HEK293 (cell line): ENCODE data around the gene GSTA1.
A peak's percentile ranks its signal among the peaks of the same experiment; 100 is the strongest.
"Not testable (repeated sequence)": the region's sequence is repeated elsewhere in the genome, so short reads cannot be mapped to it uniquely, and the experiment has no call there.

ENCODE experiments used
- CTCF ChIA-PET: fragments of 350-600 bp; formaldehyde crosslinking; extraction: SDS; loops from one replicate; lab custom pipeline; 2021; ENCODE audit warnings: antibody characterized with exemption; lab: Yijun Ruan, JAX
- POLR2A ChIA-PET: fragments of 300-600 bp; formaldehyde crosslinking; extraction: SDS; loops from one replicate; lab custom pipeline; 2020; ENCODE audit warnings: antibody characterized with exemption, inconsistent platforms; lab: Yijun Ruan, JAX
- H3K27ac ChIP-seq: fragments of 200-500 bp; sonication (Bioruptor generic); 2 replicates; pipeline ENCODE4 v1.5.1; 2014; ENCODE audit warnings: low read depth, low read length, control low read depth, inconsistent platforms; ENCODE audit errors: extremely low read depth
- H3K36me3 ChIP-seq, 2 experiments: fragments of 200-500 bp in 1 of 2; sonication (Bioruptor generic) in 1 of 2; 1 replicate in 1 of 2; 2 replicates in 1 of 2; pipeline ENCODE4 v1.5.1; 2014 to 2017; ENCODE audit warnings: inconsistent platforms in 2 of 2, low read length in 2 of 2; ENCODE audit not compliant: control insufficient read depth in 2 of 2, insufficient read depth in 1 of 2
- H3K4me1 ChIP-seq: fragments of 200-500 bp; sonication (Bioruptor generic); 2 replicates; pipeline ENCODE4 v1.5.1; 2014; ENCODE audit warnings: mild to moderate bottlenecking, low read length, inconsistent platforms; ENCODE audit not compliant: control insufficient read depth, insufficient read depth
- H3K4me3 ChIP-seq: 2 replicates; pipeline ENCODE4 v1.5.1; 2011; ENCODE audit warnings: low read depth, mild to moderate bottlenecking, control low read depth, low read length, moderate library complexity
- H3K9me3 ChIP-seq: fragments of 200-500 bp; sonication (Bioruptor generic); 2 replicates; pipeline ENCODE4 v1.5.1; 2014; ENCODE audit warnings: low read depth, low read length, inconsistent platforms; ENCODE audit not compliant: control insufficient read depth, insufficient read depth
- REPIN1 ChIP-seq: fragments of 450-650 bp; formaldehyde crosslinking; IDR thresholded peaks from 2 replicates; pipeline ENCODE4 v1.5.1; 2017; ENCODE audit warnings: missing biosample characterization, missing genetic modification characterization, low read depth
- TCF7L2 ChIP-seq: IDR thresholded peaks from 2 replicates; pipeline ENCODE4 v1.6.1; 2011; ENCODE audit warnings: low read depth, mild to moderate bottlenecking, inconsistent platforms, low read length, moderate library complexity, borderline replicate concordance
- ZBTB48 ChIP-seq: fragments of 450-650 bp; formaldehyde crosslinking; IDR thresholded peaks from 2 replicates; pipeline ENCODE4 v1.5.1; 2016; ENCODE audit warnings: missing biosample characterization, missing genetic modification characterization
- ZNF19 ChIP-seq: fragments of 450-650 bp; formaldehyde crosslinking; IDR thresholded peaks from 2 replicates; pipeline ENCODE4; 2016; ENCODE audit warnings: missing biosample characterization, missing genetic modification characterization, low read depth
- ZNF23 ChIP-seq: fragments of 450-650 bp; formaldehyde crosslinking; IDR thresholded peaks from 2 replicates; pipeline ENCODE4 v1.5.1; 2016; ENCODE audit warnings: missing biosample characterization, missing genetic modification characterization, borderline replicate concordance
- ZNF48 ChIP-seq: fragments of 450-650 bp; formaldehyde crosslinking; IDR thresholded peaks from 2 replicates; pipeline ENCODE4 v1.5.1; 2016; ENCODE audit warnings: missing biosample characterization, missing genetic modification characterization
- ZNF555 ChIP-seq: fragments of 450-650 bp; formaldehyde crosslinking; conservative IDR thresholded peaks from 2 replicates; pipeline ENCODE4 v1.5.1; 2017; ENCODE audit warnings: missing biosample characterization, mild to moderate bottlenecking, missing genetic modification characterization, inconsistent platforms
- ZNF585B ChIP-seq: fragments of 450-650 bp; formaldehyde crosslinking; IDR thresholded peaks from 2 replicates; pipeline ENCODE4 v1.5.1; 2016; ENCODE audit warnings: missing biosample characterization, missing genetic modification characterization
- ZNF843 ChIP-seq: fragments of 450-650 bp; formaldehyde crosslinking; IDR thresholded peaks from 2 replicates; pipeline ENCODE4 v1.5.1; 2016; ENCODE audit warnings: missing biosample characterization, missing genetic modification characterization
- TF ChIP-seq, protein P1 (sequence below): fragments of 450-650 bp; formaldehyde crosslinking; IDR thresholded peaks from 2 replicates; pipeline ENCODE4 v1.5.1; 2016; ENCODE audit warnings: missing biosample characterization, missing genetic modification characterization, low read depth
- TF ChIP-seq, protein P2 (sequence below): fragments of 450-650 bp; formaldehyde crosslinking; IDR thresholded peaks from 2 replicates; pipeline ENCODE4 v1.5.1; 2017; ENCODE audit warnings: missing biosample characterization, mild to moderate bottlenecking, missing genetic modification characterization, moderate library complexity
- TF ChIP-seq, protein P3 (sequence below): fragments of 450-650 bp; formaldehyde crosslinking; IDR thresholded peaks from 2 replicates; pipeline ENCODE4 v1.5.1; 2016; ENCODE audit warnings: missing biosample characterization, missing genetic modification characterization
- TF ChIP-seq, protein P4 (sequence below): fragments of 450-650 bp; formaldehyde crosslinking; IDR thresholded peaks from 2 replicates; pipeline ENCODE4 v1.5.1; 2017; ENCODE audit warnings: missing biosample characterization, missing genetic modification characterization
- TF ChIP-seq, protein P5 (sequence below): fragments of 450-650 bp; formaldehyde crosslinking; IDR thresholded peaks from 2 replicates; pipeline ENCODE4 v1.5.1; 2016; ENCODE audit warnings: missing biosample characterization, missing genetic modification characterization

GSTA1 gene

DNA sequence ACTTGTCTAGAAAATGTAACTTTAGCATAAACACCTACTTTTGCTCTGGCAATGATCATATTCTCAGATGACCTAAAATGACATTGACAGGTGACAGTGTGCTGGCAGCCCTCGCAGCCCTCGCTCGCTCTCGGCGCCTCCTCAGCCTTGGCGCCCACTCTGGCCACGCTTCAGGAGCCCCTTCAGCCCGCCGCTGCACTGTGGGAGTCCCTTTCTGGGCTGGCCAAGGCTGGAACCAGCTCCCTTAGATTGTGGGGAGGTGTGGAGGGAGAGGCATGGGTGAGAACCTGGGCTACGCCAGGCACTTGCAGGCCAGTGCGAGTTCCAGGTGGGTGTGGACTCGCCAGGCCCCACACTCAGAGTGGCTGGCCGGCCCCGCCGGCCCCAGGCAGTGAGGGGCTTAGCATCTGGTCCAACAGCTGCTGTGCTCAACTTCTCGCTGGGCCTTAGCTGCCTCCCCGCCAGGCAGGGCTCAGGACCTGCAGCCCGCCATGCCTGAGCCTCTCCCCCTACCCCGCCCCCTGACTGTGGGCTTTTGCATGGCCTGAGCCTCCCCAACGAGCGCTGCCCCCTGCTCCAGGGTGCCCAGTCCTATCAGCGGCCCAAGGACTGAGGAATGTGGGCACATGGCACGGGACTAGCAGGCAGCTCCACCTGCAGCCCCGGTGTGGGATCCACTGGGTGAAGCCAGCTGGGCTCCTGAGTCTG, 17.2 kb downstream of the GSTA1 start:
- POLR2A ChIA-PET: no interaction called here
- Histone ChIP-seq H3K4me3 (no peak overlapping the region), H3K9me3 (no peaks in the 10 kb centered on the region), H3K36me3 (no peaks in the 10 kb centered on the region), H3K4me1 (no peaks in the 10 kb centered on the region), H3K27ac (no peak overlapping the region)
- TF ChIP-seq ZNF19: no peak
- CTCF ChIA-PET: interaction anchor here (0.6 kb wide), 1 partner anchor 12 kb away, joined by 3 read pairs; no protein-coding TSS in a partner anchor

DNA sequence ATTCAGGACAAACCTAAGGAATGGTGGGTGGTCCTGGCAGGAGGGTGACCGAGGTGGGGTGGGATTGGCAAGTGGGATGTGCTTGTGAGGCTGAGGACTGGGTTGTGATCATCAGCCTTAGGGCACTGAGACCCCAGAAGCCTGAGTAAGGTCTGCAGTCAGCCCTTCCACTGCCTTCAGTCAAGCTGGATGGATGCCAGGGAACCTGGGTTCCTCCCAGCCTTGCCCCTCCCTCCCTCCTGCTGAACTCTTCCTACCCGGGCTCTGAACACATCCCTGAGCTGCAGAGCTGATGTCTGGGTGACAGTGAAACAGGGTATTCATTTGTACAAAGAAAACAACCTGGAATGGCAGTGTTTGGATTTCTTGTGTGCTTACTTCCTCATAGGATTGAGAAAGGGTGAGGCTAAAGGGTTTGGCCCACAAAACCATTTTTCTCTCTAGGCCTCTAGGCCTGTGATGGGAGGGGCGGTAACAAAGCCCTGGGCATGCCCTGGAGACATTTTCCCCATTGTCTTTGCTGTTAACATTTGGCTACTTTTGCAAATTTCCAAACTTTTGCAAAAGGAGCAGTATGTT, 20.8 kb downstream of the GSTA1 start:
- H3K36me3 ChIP-seq, H3K4me1 ChIP-seq, H3K4me3 ChIP-seq, POLR2A ChIA-PET, H3K27ac ChIP-seq, CTCF ChIA-PET, H3K9me3 ChIP-seq: not testable (repeated sequence)
- 0 out of 2 replicates have a peak, but pooled peaks have one; percentile 21 for TF ChIP-seq ZNF585B (tag by site-specific recombination)

DNA sequence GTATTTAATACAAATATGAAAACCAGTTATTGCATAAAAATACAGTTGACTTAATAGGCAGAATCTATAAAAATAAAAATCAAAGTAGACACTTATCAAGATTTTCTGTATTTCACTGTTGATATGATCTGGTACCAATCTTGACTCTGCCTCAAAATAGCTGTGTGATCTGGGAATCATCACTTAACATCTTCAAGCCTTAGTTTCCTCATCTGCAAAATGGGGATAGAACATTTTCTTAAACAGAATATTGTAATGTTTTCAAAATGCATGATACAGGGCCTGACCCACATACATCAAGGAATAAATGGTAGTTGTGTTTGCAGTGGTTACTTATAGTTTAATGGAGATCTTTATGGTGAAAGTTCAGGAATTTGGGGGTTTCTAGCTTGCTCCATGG, 21.4 kb downstream of the GSTA1 start:
- H3K4me3 ChIP-seq, H3K4me1 ChIP-seq, CTCF ChIA-PET, H3K9me3 ChIP-seq, H3K27ac ChIP-seq, POLR2A ChIA-PET, H3K36me3 ChIP-seq: not testable (repeated sequence)

DNA sequence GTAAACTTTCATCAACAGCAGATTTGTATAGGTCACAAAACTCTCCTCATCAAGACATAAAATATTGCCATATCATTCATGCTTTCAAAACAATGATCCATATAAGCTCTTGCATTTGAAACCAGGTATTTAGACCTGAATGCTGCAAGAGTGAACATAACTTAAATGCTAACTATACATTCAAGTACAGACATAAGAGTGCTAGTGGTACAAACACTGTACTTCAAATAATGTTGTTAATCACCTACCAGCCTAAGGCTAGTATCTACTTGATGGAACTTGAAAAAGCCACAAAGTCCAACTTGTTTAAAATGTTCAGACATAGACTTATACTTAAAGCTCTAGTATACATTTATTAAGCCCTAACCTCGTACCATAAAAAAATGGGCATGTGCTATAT, 24.4 kb downstream of the GSTA1 start:
- CTCF ChIA-PET: interaction anchor here (0.7 kb wide), 1 partner anchor 55 kb away, joined by 3 read pairs; no protein-coding TSS in a partner anchor
- no peak overlapping the region for H3K4me3 ChIP-seq

DNA sequence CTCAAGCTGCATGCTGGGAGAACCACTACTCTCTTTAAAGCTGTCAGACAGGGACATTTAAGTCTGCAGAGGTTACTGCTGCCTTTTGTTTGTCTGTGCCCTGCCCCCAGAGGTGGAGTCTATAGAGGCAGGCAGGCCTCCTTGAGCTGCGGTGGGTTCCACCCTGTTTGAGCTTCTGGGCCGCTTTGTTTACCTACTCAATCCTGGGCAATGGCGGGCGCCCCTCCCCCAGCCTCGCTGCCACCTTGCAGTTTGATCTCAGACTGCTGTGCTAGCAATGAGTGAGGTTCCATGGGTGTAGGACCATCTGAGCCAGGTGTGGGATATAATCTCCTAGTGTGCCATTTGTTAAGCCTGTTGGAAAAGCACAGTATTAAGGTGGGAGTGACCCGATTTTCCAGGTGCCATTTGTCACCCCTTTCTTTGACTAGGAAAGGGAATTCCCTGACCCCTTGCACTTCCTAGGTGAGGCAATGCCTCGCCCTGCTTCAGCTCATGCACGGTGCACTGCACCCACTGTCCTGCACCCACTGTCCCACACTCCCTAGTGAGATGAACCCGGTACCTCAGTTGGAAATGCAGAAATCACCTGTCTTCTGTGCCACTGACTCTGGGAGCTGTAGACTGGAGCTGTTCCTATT, 26.8 kb downstream of the GSTA1 start:
- H3K4me3 ChIP-seq, POLR2A ChIA-PET, CTCF ChIA-PET, H3K27ac ChIP-seq, H3K4me1 ChIP-seq, H3K9me3 ChIP-seq, H3K36me3 ChIP-seq: not testable (repeated sequence)

More for the DNA sequence above, 24.4 kb downstream of the GSTA1 start:
- Histone ChIP-seq H3K4me1 (no peaks in the 10 kb centered on the region), H3K27ac (no peak overlapping the region), H3K9me3 (no peaks in the 10 kb centered on the region), H3K36me3 (no peaks in the 10 kb centered on the region)
- POLR2A ChIA-PET: no interaction called here
- TF ChIP-seq REPIN1 (tag by site-specific recombination): no peak
- TF ChIP-seq, protein P1, sequence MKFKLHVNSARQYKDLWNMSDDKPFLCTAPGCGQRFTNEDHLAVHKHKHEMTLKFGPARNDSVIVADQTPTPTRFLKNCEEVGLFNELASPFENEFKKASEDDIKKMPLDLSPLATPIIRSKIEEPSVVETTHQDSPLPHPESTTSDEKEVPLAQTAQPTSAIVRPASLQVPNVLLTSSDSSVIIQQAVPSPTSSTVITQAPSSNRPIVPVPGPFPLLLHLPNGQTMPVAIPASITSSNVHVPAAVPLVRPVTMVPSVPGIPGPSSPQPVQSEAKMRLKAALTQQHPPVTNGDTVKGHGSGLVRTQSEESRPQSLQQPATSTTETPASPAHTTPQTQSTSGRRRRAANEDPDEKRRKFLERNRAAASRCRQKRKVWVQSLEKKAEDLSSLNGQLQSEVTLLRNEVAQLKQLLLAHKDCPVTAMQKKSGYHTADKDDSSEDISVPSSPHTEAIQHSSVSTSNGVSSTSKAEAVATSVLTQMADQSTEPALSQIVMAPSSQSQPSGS (tag by site-specific recombination): no peak
- TF ChIP-seq, protein P2, sequence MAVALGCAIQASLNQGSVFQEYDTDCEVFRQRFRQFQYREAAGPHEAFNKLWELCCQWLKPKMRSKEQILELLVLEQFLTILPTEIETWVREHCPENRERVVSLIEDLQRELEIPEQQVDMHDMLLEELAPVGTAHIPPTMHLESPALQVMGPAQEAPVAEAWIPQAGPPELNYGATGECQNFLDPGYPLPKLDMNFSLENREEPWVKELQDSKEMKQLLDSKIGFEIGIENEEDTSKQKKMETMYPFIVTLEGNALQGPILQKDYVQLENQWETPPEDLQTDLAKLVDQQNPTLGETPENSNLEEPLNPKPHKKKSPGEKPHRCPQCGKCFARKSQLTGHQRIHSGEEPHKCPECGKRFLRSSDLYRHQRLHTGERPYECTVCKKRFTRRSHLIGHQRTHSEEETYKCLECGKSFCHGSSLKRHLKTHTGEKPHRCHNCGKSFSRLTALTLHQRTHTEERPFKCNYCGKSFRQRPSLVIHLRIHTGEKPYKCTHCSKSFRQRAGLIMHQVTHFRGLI (tag by site-specific recombination): no peak
- no peak for TF ChIP-seq ZBTB48
- TF ChIP-seq ZNF555 (tag by site-specific recombination): no peak
- no peak for TF ChIP-seq ZNF23 (tag by site-specific recombination)
- TF ChIP-seq ZNF48 (tag by site-specific recombination): no peak
- TF ChIP-seq, protein P3, sequence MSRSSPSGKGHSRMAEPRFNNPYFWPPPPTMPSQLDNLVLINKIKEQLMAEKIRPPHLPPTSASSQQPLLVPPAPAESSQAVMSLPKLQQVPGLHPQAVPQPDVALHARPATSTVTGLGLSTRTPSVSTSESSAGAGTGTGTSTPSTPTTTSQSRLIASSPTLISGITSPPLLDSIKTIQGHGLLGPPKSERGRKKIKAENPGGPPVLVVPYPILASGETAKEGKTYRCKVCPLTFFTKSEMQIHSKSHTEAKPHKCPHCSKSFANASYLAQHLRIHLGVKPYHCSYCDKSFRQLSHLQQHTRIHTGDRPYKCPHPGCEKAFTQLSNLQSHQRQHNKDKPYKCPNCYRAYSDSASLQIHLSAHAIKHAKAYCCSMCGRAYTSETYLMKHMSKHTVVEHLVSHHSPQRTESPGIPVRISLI (tag by site-specific recombination): no peak
- TF ChIP-seq, protein P4, sequence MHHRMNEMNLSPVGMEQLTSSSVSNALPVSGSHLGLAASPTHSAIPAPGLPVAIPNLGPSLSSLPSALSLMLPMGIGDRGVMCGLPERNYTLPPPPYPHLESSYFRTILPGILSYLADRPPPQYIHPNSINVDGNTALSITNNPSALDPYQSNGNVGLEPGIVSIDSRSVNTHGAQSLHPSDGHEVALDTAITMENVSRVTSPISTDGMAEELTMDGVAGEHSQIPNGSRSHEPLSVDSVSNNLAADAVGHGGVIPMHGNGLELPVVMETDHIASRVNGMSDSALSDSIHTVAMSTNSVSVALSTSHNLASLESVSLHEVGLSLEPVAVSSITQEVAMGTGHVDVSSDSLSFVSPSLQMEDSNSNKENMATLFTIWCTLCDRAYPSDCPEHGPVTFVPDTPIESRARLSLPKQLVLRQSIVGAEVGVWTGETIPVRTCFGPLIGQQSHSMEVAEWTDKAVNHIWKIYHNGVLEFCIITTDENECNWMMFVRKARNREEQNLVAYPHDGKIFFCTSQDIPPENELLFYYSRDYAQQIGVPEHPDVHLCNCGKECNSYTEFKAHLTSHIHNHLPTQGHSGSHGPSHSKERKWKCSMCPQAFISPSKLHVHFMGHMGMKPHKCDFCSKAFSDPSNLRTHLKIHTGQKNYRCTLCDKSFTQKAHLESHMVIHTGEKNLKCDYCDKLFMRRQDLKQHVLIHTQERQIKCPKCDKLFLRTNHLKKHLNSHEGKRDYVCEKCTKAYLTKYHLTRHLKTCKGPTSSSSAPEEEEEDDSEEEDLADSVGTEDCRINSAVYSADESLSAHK (tag by site-specific recombination): no peak
- TF ChIP-seq ZNF843 (tag by site-specific recombination): no peak
- no peak for TF ChIP-seq TCF7L2
- TF ChIP-seq, protein P5, sequence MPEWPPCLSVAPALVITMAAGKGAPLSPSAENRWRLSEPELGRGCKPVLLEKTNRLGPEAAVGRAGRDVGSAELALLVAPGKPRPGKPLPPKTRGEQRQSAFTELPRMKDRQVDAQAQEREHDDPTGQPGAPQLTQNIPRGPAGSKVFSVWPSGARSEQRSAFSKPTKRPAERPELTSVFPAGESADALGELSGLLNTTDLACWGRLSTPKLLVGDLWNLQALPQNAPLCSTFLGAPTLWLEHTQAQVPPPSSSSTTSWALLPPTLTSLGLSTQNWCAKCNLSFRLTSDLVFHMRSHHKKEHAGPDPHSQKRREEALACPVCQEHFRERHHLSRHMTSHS (tag by site-specific recombination): no peak
